ENCODE measurements around the gene MOB3B. TPM values are rescaled to one million over a fixed set of nuclear protein-coding genes. Genes with fewer than 3 reads are reported as not detected.

The MOB3B gene
- total and polyA plus RNA-seq, 2 of the 13 experiments (the other 11 are each of a cell fraction or from before 2014, with no cell fraction given): 0.03 to 0.09 TPM

- no peak for TF ChIP-seq MAZ (IDR thresholded peaks at IDR 0.05; ENCODE audit: borderline replicate concordance, low read depth, low read length)
- no peak for TF ChIP-seq MAZ (CRISPR knock-in tag; IDR thresholded peaks at IDR 0.05; ENCODE audit: low read depth)
- peak in 1 of 2 experiments; percentile 16; a peak in 1 of 4 replicates for TF ChIP-seq REST (IDR thresholded peaks at IDR 0.05; ENCODE audit: borderline replicate concordance in 1 of 2, low read depth in 1 of 2, low read length in 2 of 2)
- peak; percentile 42; the same call in 1 of the 2 replicates for TF ChIP-seq ZSCAN21 (CRISPR knock-in tag; IDR thresholded peaks at IDR 0.05; ENCODE audit: borderline replicate concordance)
- TF ChIP-seq ZNF709 (CRISPR knock-in tag; IDR thresholded peaks at IDR 0.05): 0 out of 2 replicates have a peak, but pooled peaks have one; percentile 20
- peak; percentile 97 for TF ChIP-seq HNRNPLL (IDR thresholded peaks at IDR 0.05; ENCODE audit: low read depth, low read length, poor library complexity, severe bottlenecking)
- 0 out of 2 replicates have a peak, but pooled peaks have one; percentile 11 for TF ChIP-seq NAIF1 (CRISPR knock-in tag; IDR thresholded peaks at IDR 0.05; ENCODE audit: borderline replicate concordance)
- TF ChIP-seq MXD1 (CRISPR knock-in tag; IDR thresholded peaks at IDR 0.05): no peak
- TF ChIP-seq ZNF441 (CRISPR knock-in tag; IDR thresholded peaks at IDR 0.05; ENCODE audit: borderline replicate concordance): peak; percentile 17; the same call in 1 of the 2 replicates
- no peak for TF ChIP-seq SOX6 (IDR thresholded peaks at IDR 0.05)
- TF ChIP-seq SOX6 (CRISPR knock-in tag; IDR thresholded peaks at IDR 0.05): 0 out of 2 replicates have a peak, but pooled peaks have one; percentile 17
- TF ChIP-seq UBTF (CRISPR knock-in tag; IDR thresholded peaks at IDR 0.05): peak; percentile 59
- peak; percentile 28; the same call in 1 of the 2 replicates for TF ChIP-seq SALL1 (CRISPR knock-in tag; IDR thresholded peaks at IDR 0.05)
- 0 out of 2 replicates have a peak, but pooled peaks have one; percentile 39 for TF ChIP-seq KDM5A (IDR thresholded peaks at IDR 0.05; ENCODE audit: borderline replicate concordance, low read length)
Observed at GRCh38 chr9:27572918-27573633, 43.5 kb upstream of the MOB3B start, which contains the start of gene C9orf72 (continued).

All from HepG2 (cell line).